WTC11 (cell line): ENCODE measurements around the gene GABBR2. TPM values are rescaled to one million over a fixed set of nuclear protein-coding genes. Genes with fewer than 3 reads are reported as not detected.

Experiments used
- ATAC-seq: fragments of 200-7000 bp; cut with Tn5 transposase; 2 replicates; pipeline ENCODE4 v1.10.0; 2021; ENCODE audit warnings: mild to moderate bottlenecking, moderate library complexity
- CTCF ChIA-PET: fragments of 300-600 bp; sonication (Branson Sonifier 250); formaldehyde crosslinking; loops from one replicate; lab custom pipeline; 2021; ENCODE audit warnings: antibody characterized with exemption; lab: Charles Lee
- POLR2A ChIA-PET: fragments of 350-600 bp; sonication (Branson Sonifier 250); formaldehyde crosslinking; loops from one replicate; lab custom pipeline; 2021; ENCODE audit warnings: antibody characterized with exemption; lab: Charles Lee
- DNase-seq: peaks from one replicate; pipeline ENCODE4 v3.0.0; 2021; ENCODE audit warnings: low spot score
- H3K27ac Mint-ChIP-seq: 2 replicates; pipeline ENCODE4 v1.8.0; 2021; ENCODE audit warnings: mixed read lengths
- H3K27me3 Mint-ChIP-seq: 2 replicates; pipeline ENCODE4 v1.8.0; 2021; ENCODE audit warnings: low read depth, mild to moderate bottlenecking, moderate library complexity, mixed read lengths
- H3K36me3 Mint-ChIP-seq: 2 replicates; pipeline ENCODE4 v1.8.0; 2021; ENCODE audit warnings: mixed read lengths
- H3K4me1 Mint-ChIP-seq: 2 replicates; pipeline ENCODE4 v1.8.0; 2022; ENCODE audit warnings: mixed read lengths
- H3K4me3 Mint-ChIP-seq: 2 replicates; pipeline ENCODE4 v1.8.0; 2021; ENCODE audit warnings: mild to moderate bottlenecking, moderate library complexity, mixed read lengths
- H3K9me3 Mint-ChIP-seq: 2 replicates; pipeline ENCODE4 v1.8.0; 2021; ENCODE audit warnings: mixed read lengths
- ATF1 ChIP-seq: sonication (generic); formaldehyde crosslinking; IDR thresholded peaks from 2 replicates; pipeline ENCODE4 v1.8.1; 2023; ENCODE audit warnings: mild to moderate bottlenecking, moderate library complexity, missing genetic modification reagents
- CBFB ChIP-seq: sonication (generic); formaldehyde crosslinking; IDR thresholded peaks from 2 replicates; pipeline ENCODE4 v1.8.1; 2022; ENCODE audit warnings: mild to moderate bottlenecking, low read depth, missing genetic modification reagents
- ELF4 ChIP-seq: sonication (generic); formaldehyde crosslinking; IDR thresholded peaks from 2 replicates; pipeline ENCODE4 v1.8.1; 2022; ENCODE audit warnings: low read depth, mild to moderate bottlenecking, moderate library complexity, missing genetic modification reagents
- ESRRA ChIP-seq: sonication (generic); formaldehyde crosslinking; IDR thresholded peaks from 2 replicates; pipeline ENCODE4 v1.8.1; 2022; ENCODE audit warnings: mild to moderate bottlenecking, missing genetic modification reagents, borderline replicate concordance
- FOXP1 ChIP-seq: sonication (generic); formaldehyde crosslinking; IDR thresholded peaks from 2 replicates; pipeline ENCODE4 v1.8.0; 2022; ENCODE audit warnings: missing genetic modification reagents, mild to moderate bottlenecking, moderate library complexity, borderline replicate concordance
- OVOL2 ChIP-seq: fragments of 250-450 bp; sonication (Bioruptor Pico); IDR thresholded peaks from 2 replicates; pipeline ENCODE4 v1.9.0; 2021; ENCODE audit warnings: mild to moderate bottlenecking, borderline replicate concordance
- SOX15 ChIP-seq: fragments of 250-450 bp; sonication (Bioruptor Pico); IDR thresholded peaks from 2 replicates; pipeline ENCODE4 v1.9.0; 2021; ENCODE audit warnings: mild to moderate bottlenecking
- SP1 ChIP-seq: sonication (generic); formaldehyde crosslinking; conservative IDR thresholded peaks from 2 replicates; pipeline ENCODE4 v1.8.1; 2022; ENCODE audit warnings: missing genetic modification reagents
- ZNF121 ChIP-seq: sonication (generic); formaldehyde crosslinking; IDR thresholded peaks from 2 replicates; pipeline ENCODE4 v1.8.0; 2023; ENCODE audit warnings: missing genetic modification reagents
- ZNF423 ChIP-seq: fragments of 250-450 bp; sonication (Bioruptor Pico); IDR thresholded peaks from 2 replicates; pipeline ENCODE4 v2.1.2; 2022; ENCODE audit warnings: mild to moderate bottlenecking, moderate library complexity
- ZNF671 ChIP-seq: fragments of 250-450 bp; sonication (Bioruptor Pico); IDR thresholded peaks from 2 replicates; pipeline ENCODE4 v1.8.0; 2021; ENCODE audit warnings: mild to moderate bottlenecking
- total RNA-seq: library from RNA; stranded (reverse); gene quantifications from 3 replicates; pipeline ENCODE4 v1.2.3, GENCODE V29; 2021
- TF ChIP-seq, protein P1 (sequence below): fragments of 250-450 bp; sonication (Bioruptor Pico); IDR thresholded peaks from 2 replicates; pipeline ENCODE4 v1.9.0; 2021; ENCODE audit warnings: mild to moderate bottlenecking
- TF ChIP-seq, protein P2 (sequence below): sonication (generic); formaldehyde crosslinking; IDR thresholded peaks from 2 replicates; pipeline ENCODE4 v1.8.1; 2023; ENCODE audit warnings: mild to moderate bottlenecking, missing genetic modification reagents, borderline replicate concordance
- TF ChIP-seq, protein P3 (sequence below): fragments of 200-600 bp; IDR thresholded peaks from 2 replicates; pipeline ENCODE4 v1.8.0; 2022; ENCODE audit warnings: antibody characterized with exemption
- TF ChIP-seq, protein P4 (sequence below): sonication (generic); formaldehyde crosslinking; IDR thresholded peaks from 2 replicates; pipeline ENCODE4 v1.8.1; 2023; ENCODE audit warnings: mild to moderate bottlenecking, missing genetic modification reagents
- TF ChIP-seq, protein P5 (sequence below): sonication (generic); formaldehyde crosslinking; IDR thresholded peaks from 2 replicates; pipeline ENCODE4 v1.8.0; 2022; ENCODE audit warnings: mild to moderate bottlenecking, missing genetic modification reagents
- TF ChIP-seq, protein P6 (sequence below): sonication (generic); formaldehyde crosslinking; IDR thresholded peaks from 2 replicates; pipeline ENCODE4 v1.8.0; 2022; ENCODE audit warnings: mild to moderate bottlenecking, missing genetic modification reagents

GABBR2 gene
- total RNA-seq, 1 experiment from 2014 or later: 0.92 TPM

DNA sequence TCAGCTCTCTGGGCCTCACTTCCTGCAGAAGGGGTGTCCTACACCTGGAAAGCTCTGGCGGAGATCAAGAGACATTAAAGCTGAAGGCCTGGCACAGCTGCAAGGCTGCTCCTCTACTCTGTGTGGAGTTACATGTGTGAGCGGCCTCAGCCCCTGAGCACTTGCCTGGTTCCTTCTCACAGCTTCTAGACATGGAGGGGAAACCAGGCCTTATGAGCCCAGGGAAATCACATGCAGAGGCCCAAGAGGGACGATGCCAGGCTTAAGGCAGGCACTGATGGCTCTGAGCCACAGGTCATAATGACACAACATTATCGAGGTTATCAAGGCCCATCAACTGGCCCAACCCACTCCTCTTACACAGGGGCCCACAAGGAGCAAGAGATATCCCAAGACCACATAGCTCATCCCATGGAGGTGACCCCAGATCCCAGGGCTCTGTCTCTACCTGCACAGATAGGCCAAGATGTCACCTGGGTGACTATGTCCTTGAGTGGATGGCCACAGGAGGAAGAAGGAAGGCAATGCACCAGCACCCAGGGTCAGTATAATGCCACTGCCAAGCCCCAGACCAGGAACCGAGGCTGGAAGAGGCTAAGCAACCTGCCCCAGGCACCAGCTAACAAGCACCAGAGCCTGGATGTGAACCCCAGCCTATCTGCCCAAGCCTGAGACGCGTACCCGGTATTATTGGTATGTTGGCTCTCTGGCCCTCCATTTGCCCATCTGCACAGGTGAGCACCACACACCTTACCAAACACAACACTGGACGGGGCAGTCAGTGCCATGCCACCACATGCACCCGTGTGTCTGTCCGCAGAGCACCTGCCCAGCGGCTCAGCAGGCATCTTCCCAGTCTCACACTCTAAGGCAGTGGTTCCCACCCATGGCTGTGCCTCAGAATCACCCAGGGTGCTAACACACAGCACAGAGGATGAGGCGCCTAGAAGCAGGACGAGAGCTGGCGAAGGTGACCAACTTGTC is 143.3 kb downstream of the GABBR2 start (continued):
- TF ChIP-seq, protein P1, sequence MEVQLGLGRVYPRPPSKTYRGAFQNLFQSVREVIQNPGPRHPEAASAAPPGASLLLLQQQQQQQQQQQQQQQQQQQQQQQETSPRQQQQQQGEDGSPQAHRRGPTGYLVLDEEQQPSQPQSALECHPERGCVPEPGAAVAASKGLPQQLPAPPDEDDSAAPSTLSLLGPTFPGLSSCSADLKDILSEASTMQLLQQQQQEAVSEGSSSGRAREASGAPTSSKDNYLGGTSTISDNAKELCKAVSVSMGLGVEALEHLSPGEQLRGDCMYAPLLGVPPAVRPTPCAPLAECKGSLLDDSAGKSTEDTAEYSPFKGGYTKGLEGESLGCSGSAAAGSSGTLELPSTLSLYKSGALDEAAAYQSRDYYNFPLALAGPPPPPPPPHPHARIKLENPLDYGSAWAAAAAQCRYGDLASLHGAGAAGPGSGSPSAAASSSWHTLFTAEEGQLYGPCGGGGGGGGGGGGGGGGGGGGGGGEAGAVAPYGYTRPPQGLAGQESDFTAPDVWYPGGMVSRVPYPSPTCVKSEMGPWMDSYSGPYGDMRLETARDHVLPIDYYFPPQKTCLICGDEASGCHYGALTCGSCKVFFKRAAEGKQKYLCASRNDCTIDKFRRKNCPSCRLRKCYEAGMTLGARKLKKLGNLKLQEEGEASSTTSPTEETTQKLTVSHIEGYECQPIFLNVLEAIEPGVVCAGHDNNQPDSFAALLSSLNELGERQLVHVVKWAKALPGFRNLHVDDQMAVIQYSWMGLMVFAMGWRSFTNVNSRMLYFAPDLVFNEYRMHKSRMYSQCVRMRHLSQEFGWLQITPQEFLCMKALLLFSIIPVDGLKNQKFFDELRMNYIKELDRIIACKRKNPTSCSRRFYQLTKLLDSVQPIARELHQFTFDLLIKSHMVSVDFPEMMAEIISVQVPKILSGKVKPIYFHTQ: no peak
- TF ChIP-seq, protein P2, sequence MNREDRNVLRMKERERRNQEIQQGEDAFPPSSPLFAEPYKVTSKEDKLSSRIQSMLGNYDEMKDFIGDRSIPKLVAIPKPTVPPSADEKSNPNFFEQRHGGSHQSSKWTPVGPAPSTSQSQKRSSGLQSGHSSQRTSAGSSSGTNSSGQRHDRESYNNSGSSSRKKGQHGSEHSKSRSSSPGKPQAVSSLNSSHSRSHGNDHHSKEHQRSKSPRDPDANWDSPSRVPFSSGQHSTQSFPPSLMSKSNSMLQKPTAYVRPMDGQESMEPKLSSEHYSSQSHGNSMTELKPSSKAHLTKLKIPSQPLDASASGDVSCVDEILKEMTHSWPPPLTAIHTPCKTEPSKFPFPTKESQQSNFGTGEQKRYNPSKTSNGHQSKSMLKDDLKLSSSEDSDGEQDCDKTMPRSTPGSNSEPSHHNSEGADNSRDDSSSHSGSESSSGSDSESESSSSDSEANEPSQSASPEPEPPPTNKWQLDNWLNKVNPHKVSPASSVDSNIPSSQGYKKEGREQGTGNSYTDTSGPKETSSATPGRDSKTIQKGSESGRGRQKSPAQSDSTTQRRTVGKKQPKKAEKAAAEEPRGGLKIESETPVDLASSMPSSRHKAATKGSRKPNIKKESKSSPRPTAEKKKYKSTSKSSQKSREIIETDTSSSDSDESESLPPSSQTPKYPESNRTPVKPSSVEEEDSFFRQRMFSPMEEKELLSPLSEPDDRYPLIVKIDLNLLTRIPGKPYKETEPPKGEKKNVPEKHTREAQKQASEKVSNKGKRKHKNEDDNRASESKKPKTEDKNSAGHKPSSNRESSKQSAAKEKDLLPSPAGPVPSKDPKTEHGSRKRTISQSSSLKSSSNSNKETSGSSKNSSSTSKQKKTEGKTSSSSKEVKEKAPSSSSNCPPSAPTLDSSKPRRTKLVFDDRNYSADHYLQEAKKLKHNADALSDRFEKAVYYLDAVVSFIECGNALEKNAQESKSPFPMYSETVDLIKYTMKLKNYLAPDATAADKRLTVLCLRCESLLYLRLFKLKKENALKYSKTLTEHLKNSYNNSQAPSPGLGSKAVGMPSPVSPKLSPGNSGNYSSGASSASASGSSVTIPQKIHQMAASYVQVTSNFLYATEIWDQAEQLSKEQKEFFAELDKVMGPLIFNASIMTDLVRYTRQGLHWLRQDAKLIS (CRISPR knock-in tag): no peak
- TF ChIP-seq, protein P3, sequence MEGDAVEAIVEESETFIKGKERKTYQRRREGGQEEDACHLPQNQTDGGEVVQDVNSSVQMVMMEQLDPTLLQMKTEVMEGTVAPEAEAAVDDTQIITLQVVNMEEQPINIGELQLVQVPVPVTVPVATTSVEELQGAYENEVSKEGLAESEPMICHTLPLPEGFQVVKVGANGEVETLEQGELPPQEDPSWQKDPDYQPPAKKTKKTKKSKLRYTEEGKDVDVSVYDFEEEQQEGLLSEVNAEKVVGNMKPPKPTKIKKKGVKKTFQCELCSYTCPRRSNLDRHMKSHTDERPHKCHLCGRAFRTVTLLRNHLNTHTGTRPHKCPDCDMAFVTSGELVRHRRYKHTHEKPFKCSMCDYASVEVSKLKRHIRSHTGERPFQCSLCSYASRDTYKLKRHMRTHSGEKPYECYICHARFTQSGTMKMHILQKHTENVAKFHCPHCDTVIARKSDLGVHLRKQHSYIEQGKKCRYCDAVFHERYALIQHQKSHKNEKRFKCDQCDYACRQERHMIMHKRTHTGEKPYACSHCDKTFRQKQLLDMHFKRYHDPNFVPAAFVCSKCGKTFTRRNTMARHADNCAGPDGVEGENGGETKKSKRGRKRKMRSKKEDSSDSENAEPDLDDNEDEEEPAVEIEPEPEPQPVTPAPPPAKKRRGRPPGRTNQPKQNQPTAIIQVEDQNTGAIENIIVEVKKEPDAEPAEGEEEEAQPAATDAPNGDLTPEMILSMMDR: no peak
- TF ChIP-seq ZNF121 (CRISPR knock-in tag) (no peak), FOXP1 (no peak)
- TF ChIP-seq, protein P4, sequence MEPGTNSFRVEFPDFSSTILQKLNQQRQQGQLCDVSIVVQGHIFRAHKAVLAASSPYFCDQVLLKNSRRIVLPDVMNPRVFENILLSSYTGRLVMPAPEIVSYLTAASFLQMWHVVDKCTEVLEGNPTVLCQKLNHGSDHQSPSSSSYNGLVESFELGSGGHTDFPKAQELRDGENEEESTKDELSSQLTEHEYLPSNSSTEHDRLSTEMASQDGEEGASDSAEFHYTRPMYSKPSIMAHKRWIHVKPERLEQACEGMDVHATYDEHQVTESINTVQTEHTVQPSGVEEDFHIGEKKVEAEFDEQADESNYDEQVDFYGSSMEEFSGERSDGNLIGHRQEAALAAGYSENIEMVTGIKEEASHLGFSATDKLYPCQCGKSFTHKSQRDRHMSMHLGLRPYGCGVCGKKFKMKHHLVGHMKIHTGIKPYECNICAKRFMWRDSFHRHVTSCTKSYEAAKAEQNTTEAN (CRISPR knock-in tag): no peak

DNA sequence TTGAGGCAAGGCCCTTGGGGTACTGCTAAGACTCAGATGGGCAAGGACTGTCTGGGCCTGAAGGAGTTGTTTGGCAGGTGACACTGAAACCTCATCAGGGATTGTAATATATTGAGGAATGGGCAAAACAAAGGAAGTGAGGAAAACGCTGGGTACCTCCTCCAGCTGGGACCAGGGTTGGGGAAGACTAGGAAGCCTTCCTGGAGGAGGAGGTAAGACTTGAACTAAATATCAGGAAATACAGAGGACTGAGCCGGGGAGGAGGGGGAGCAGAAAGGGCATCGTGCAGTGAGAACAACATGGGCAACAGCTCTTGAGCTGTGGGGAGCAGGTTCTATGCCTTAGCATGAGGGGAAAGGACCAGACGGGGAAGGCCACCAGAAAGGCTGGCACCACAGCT is 144.0 kb downstream of the GABBR2 start:
- ATAC-seq: no peak
- H3K27ac Mint-ChIP-seq: no peak overlapping the region
- H3K4me3 Mint-ChIP-seq: no peak overlapping the region
- no peak for DNase-seq
- ChIA-PET POLR2A (no interaction called here), CTCF (interaction anchor here (0.9 kb wide), 1 partner anchor 28 kb away, joined by 5 read pairs; no protein-coding TSS in a partner anchor)
- H3K27me3 Mint-ChIP-seq: no peaks in the 10 kb centered on the region
- no peaks in the 10 kb centered on the region for H3K4me1 Mint-ChIP-seq
- no peaks in the 10 kb centered on the region for H3K36me3 Mint-ChIP-seq
- no peaks in the 10 kb centered on the region for H3K9me3 Mint-ChIP-seq
- TF ChIP-seq CBFB: no peak
- no peak for TF ChIP-seq SOX15
- TF ChIP-seq ZNF423: no peak
- TF ChIP-seq, protein P2 (CRISPR knock-in tag): no peak
- TF ChIP-seq ATF1 (CRISPR knock-in tag): no peak
- TF ChIP-seq, protein P5, sequence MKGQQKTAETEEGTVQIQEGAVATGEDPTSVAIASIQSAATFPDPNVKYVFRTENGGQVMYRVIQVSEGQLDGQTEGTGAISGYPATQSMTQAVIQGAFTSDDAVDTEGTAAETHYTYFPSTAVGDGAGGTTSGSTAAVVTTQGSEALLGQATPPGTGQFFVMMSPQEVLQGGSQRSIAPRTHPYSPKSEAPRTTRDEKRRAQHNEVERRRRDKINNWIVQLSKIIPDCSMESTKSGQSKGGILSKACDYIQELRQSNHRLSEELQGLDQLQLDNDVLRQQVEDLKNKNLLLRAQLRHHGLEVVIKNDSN (CRISPR knock-in tag): no peak
- TF ChIP-seq ZNF121 (CRISPR knock-in tag): no peak
- TF ChIP-seq, protein P6, sequence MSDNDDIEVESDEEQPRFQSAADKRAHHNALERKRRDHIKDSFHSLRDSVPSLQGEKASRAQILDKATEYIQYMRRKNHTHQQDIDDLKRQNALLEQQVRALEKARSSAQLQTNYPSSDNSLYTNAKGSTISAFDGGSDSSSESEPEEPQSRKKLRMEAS (CRISPR knock-in tag): no peak
- TF ChIP-seq ELF4: no peak
- TF ChIP-seq ZNF671: no peak
- no peak for TF ChIP-seq OVOL2
- TF ChIP-seq SP1: no peak
- TF ChIP-seq ESRRA: no peak
